ENCODE data around the gene ANKS6. TPM values are rescaled to one million over a fixed set of nuclear protein-coding genes. Genes with fewer than 3 reads are reported as not detected.

Gene ANKS6
- total and polyA plus RNA-seq, 9 of the 15 experiments (the other 6 are each of a cell fraction or from before 2014, with no cell fraction given) = 9.9 to 74.5 (median 36.9) TPM

DNA sequence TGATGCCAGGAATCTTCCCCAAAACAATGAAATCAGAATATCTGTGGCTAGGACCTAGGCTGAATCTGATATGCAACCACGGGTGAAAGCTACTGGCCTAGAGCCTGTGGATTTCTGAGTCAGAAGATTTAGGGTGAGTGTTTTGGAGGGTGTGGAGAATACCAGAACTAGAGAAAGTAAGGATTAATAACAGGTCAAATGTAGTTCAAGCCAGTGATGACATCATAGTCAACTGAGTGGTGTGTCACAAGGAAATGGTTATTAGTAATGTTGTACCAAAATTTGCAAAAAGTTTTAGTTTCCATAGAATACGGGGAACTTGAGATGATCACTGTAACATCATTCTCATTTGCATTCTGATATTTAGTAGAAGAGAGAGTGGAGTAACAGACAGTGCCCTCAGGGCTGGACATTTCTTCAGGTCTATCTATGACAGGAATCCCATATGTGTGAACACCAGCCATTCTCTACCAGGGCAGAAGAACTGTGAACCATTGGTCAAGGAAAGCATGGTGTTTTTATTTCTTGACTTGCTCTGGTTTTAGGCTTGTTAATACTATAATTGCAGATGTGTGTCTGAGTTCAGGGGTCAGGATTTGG, 14.8 kb upstream of the ANKS6 start (continued):
- TF ChIP-seq, protein P1, sequence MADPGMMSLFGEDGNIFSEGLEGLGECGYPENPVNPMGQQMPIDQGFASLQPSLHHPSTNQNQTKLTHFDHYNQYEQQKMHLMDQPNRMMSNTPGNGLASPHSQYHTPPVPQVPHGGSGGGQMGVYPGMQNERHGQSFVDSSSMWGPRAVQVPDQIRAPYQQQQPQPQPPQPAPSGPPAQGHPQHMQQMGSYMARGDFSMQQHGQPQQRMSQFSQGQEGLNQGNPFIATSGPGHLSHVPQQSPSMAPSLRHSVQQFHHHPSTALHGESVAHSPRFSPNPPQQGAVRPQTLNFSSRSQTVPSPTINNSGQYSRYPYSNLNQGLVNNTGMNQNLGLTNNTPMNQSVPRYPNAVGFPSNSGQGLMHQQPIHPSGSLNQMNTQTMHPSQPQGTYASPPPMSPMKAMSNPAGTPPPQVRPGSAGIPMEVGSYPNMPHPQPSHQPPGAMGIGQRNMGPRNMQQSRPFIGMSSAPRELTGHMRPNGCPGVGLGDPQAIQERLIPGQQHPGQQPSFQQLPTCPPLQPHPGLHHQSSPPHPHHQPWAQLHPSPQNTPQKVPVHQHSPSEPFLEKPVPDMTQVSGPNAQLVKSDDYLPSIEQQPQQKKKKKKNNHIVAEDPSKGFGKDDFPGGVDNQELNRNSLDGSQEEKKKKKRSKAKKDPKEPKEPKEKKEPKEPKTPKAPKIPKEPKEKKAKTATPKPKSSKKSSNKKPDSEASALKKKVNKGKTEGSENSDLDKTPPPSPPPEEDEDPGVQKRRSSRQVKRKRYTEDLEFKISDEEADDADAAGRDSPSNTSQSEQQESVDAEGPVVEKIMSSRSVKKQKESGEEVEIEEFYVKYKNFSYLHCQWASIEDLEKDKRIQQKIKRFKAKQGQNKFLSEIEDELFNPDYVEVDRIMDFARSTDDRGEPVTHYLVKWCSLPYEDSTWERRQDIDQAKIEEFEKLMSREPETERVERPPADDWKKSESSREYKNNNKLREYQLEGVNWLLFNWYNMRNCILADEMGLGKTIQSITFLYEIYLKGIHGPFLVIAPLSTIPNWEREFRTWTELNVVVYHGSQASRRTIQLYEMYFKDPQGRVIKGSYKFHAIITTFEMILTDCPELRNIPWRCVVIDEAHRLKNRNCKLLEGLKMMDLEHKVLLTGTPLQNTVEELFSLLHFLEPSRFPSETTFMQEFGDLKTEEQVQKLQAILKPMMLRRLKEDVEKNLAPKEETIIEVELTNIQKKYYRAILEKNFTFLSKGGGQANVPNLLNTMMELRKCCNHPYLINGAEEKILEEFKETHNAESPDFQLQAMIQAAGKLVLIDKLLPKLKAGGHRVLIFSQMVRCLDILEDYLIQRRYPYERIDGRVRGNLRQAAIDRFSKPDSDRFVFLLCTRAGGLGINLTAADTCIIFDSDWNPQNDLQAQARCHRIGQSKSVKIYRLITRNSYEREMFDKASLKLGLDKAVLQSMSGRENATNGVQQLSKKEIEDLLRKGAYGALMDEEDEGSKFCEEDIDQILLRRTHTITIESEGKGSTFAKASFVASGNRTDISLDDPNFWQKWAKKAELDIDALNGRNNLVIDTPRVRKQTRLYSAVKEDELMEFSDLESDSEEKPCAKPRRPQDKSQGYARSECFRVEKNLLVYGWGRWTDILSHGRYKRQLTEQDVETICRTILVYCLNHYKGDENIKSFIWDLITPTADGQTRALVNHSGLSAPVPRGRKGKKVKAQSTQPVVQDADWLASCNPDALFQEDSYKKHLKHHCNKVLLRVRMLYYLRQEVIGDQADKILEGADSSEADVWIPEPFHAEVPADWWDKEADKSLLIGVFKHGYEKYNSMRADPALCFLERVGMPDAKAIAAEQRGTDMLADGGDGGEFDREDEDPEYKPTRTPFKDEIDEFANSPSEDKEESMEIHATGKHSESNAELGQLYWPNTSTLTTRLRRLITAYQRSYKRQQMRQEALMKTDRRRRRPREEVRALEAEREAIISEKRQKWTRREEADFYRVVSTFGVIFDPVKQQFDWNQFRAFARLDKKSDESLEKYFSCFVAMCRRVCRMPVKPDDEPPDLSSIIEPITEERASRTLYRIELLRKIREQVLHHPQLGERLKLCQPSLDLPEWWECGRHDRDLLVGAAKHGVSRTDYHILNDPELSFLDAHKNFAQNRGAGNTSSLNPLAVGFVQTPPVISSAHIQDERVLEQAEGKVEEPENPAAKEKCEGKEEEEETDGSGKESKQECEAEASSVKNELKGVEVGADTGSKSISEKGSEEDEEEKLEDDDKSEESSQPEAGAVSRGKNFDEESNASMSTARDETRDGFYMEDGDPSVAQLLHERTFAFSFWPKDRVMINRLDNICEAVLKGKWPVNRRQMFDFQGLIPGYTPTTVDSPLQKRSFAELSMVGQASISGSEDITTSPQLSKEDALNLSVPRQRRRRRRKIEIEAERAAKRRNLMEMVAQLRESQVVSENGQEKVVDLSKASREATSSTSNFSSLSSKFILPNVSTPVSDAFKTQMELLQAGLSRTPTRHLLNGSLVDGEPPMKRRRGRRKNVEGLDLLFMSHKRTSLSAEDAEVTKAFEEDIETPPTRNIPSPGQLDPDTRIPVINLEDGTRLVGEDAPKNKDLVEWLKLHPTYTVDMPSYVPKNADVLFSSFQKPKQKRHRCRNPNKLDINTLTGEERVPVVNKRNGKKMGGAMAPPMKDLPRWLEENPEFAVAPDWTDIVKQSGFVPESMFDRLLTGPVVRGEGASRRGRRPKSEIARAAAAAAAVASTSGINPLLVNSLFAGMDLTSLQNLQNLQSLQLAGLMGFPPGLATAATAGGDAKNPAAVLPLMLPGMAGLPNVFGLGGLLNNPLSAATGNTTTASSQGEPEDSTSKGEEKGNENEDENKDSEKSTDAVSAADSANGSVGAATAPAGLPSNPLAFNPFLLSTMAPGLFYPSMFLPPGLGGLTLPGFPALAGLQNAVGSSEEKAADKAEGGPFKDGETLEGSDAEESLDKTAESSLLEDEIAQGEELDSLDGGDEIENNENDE (IDR thresholded peaks at IDR 0.05; ENCODE audit: low read depth, low read length) = no peak
- TF ChIP-seq CEBPG (CRISPR knock-in tag; IDR thresholded peaks at IDR 0.05) (no peak), CEBPG (tag; conservative IDR thresholded peaks at IDR 0.05 in 1 of 2, IDR thresholded peaks at IDR 0.05 in 1 of 2) (0 out of 4 replicates have a peak, but pooled peaks of 1 of the 2 experiments have one; percentile 56), FOSL1 (tag; conservative IDR thresholded peaks at IDR 0.05) (0 out of 2 replicates have a peak, but pooled peaks have one; percentile 28), JUND (IDR thresholded peaks at IDR 0.05; ENCODE audit: borderline replicate concordance, low read depth, low read length) (0 out of 2 replicates have a peak, but pooled peaks have one; percentile 19), JUND (tag; IDR thresholded peaks at IDR 0.05; ENCODE audit: borderline replicate concordance, low read depth, low read length) (peak; percentile 69; the same call in 2 of the 3 replicates), MYC (IDR thresholded peaks at IDR 0.05; ENCODE audit: low read depth, low read length) (no peak), MYC (CRISPR knock-in tag; IDR thresholded peaks at IDR 0.05; ENCODE audit: borderline replicate concordance, low read depth) (no peak), ETV6 (IDR thresholded peaks at IDR 0.05; ENCODE audit: borderline replicate concordance in 1 of 2, low read depth in 2 of 2, low read length in 1 of 2) (no peak), ETV6 (CRISPR knock-in tag; IDR thresholded peaks at IDR 0.05; ENCODE audit: borderline replicate concordance) (no peak), MTF1 (CRISPR knock-in tag; IDR thresholded peaks at IDR 0.05; ENCODE audit: borderline replicate concordance) (no peak)
- TF ChIP-seq, protein P2, sequence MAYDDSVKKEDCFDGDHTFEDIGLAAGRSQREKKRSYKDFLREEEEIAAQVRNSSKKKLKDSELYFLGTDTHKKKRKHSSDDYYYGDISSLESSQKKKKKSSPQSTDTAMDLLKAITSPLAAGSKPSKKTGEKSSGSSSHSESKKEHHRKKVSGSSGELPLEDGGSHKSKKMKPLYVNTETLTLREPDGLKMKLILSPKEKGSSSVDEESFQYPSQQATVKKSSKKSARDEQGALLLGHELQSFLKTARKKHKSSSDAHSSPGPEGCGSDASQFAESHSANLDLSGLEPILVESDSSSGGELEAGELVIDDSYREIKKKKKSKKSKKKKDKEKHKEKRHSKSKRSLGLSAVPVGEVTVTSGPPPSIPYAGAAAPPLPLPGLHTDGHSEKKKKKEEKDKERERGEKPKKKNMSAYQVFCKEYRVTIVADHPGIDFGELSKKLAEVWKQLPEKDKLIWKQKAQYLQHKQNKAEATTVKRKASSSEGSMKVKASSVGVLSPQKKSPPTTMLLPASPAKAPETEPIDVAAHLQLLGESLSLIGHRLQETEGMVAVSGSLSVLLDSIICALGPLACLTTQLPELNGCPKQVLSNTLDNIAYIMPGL (CRISPR knock-in tag; IDR thresholded peaks at IDR 0.05) = no peak
- TF ChIP-seq, protein P3, sequence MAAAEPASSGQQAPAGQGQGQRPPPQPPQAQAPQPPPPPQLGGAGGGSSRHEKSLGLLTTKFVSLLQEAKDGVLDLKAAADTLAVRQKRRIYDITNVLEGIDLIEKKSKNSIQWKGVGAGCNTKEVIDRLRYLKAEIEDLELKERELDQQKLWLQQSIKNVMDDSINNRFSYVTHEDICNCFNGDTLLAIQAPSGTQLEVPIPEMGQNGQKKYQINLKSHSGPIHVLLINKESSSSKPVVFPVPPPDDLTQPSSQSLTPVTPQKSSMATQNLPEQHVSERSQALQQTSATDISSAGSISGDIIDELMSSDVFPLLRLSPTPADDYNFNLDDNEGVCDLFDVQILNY (CRISPR knock-in tag; IDR thresholded peaks at IDR 0.05) = no peak

All from K562 (cell line).